ENCODE results near the gene GFPT2.

DNA sequence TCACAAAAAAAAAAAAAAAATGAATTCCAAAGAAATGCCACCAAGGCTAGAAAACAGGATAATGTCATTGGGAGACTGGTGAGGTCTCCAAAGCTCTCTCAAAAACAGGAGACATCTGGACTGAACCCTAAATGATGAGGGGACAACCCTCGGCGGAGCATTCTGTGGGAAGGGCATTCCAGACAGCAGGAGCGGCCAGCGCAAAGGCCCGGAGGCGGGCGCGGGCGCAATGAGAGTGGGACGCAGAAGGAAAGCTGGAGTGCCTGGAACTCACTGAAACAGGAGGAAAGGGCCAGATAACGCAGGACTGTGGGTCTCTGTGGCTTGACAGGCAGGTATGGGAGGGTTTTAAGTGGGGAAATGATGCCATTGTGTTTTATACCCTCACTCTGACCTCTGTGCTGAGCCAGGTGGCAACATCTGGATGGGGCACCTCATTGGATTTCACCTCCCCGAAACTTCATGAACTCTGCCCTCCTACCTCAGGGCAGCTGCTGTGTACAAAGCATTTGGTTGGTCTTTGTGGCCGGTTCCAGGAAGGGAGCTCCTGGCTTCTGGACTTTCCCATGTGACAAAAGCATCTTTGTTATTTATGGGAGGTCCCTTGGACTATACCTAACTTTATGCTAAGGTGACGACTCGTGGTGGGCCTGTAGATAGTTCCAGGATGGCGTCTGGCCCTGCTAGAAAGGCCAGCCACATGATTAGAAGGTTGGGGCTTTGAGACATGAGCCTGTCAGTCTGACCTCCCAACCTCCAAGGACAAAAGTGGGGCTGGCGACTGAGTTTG lies 49.7 kb downstream of the GFPT2 start:
- TF ChIP-seq, protein P1, sequence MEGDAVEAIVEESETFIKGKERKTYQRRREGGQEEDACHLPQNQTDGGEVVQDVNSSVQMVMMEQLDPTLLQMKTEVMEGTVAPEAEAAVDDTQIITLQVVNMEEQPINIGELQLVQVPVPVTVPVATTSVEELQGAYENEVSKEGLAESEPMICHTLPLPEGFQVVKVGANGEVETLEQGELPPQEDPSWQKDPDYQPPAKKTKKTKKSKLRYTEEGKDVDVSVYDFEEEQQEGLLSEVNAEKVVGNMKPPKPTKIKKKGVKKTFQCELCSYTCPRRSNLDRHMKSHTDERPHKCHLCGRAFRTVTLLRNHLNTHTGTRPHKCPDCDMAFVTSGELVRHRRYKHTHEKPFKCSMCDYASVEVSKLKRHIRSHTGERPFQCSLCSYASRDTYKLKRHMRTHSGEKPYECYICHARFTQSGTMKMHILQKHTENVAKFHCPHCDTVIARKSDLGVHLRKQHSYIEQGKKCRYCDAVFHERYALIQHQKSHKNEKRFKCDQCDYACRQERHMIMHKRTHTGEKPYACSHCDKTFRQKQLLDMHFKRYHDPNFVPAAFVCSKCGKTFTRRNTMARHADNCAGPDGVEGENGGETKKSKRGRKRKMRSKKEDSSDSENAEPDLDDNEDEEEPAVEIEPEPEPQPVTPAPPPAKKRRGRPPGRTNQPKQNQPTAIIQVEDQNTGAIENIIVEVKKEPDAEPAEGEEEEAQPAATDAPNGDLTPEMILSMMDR (IDR thresholded peaks at IDR 0.05): no peak
- no peak for TF ChIP-seq POLR2A (IDR thresholded peaks at IDR 0.05)
